G401 (cell line): ENCODE results near the gene NAT16. TPM values are rescaled to one million over a fixed set of nuclear protein-coding genes. Genes with fewer than 3 reads are reported as not detected.
"Not testable (repeated sequence)": the region's sequence is repeated elsewhere in the genome, so short reads cannot be mapped to it uniquely, and the experiment has no call there.

ENCODE experiments used
- DNase-seq: peaks from one replicate; pipeline ENCODE4 v3.0.0-alpha.2; 2015; ENCODE audit warnings: low spot score
- in situ Hi-C: cut with HindIII; loops from 2 replicates; pipeline ENCODE4 v1.10.0; 2016; ENCODE audit warnings: low sequenced_read_pairs, mixed read lengths
- total RNA-seq: library from RNA; depleted of rRNA; stranded (reverse); fragments of >200 nt; shearing (Covaris generic); gene quantifications from 2 replicates; pipeline ENCODE4 v1.2.3, GENCODE V29; 2014

NAT16 gene
- total RNA-seq, 1 experiment from 2014 or later: not detected

DNA sequence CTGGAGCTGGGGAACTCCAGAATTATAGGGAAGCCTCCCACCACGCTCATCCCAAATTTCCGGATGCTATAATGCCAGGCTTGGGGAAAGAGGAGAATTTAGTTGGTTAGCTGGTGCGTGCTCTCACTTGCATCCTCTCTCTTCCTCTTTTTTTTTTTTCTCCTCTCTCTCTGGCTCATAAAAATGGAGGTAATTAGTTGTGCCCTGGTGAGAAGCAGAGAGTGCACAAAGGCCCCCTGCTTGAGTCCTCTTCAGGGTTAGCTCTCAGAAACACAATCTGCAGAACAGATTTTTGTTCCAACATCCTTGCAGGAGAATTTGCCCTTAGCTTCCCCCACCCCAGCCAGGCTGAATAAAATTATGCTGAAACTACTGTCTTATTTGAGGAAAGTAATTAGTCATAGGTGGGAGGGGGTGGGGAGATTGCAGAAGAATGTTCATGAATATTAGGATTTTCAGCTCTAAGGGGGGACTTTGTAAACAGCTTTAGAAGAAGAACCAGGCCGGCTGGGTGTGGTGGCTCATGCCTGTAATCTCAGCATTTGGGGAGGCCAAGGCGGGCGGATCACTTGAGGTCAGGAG, 45.6 kb downstream of the NAT16 start:
- in situ Hi-C loops: no loop called here
- DNase-seq: no peak

DNA sequence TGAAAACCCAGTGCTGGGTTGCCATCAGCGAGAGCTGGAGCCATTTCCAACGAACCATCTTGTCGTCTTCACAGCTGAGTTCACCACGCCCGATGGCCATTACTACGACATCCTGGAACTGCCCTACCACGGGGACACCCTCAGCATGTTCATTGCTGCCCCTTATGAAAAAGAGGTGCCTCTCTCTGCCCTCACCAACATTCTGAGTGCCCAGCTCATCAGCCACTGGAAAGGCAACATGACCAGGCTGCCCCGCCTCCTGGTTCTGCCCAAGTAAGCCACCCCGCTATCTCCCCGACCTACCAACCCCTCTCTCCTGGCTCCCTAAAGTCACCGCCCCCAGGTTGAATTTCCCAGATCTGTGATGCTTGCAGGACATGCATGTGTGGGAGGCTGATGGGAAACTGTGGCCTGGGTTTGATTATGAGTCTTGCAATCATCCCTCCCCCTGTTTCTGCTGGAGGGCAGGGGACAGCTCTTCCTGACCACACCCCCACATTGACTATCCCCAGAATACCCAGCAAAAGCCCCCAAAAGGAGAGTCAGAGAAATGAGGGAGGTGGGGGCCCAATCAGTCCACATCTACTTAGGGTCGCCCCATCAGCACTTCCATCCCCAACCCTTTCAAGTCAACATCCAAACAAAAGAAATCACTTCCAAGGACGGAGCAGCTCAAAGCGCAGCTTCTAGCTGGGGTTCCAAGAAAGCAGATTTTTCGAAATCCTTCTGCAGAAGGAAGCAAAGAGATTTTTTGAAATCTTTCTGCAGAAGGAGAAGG, 46.3 kb downstream of the NAT16 start:
- no peak for DNase-seq
- in situ Hi-C loops: no loop called here

DNA sequence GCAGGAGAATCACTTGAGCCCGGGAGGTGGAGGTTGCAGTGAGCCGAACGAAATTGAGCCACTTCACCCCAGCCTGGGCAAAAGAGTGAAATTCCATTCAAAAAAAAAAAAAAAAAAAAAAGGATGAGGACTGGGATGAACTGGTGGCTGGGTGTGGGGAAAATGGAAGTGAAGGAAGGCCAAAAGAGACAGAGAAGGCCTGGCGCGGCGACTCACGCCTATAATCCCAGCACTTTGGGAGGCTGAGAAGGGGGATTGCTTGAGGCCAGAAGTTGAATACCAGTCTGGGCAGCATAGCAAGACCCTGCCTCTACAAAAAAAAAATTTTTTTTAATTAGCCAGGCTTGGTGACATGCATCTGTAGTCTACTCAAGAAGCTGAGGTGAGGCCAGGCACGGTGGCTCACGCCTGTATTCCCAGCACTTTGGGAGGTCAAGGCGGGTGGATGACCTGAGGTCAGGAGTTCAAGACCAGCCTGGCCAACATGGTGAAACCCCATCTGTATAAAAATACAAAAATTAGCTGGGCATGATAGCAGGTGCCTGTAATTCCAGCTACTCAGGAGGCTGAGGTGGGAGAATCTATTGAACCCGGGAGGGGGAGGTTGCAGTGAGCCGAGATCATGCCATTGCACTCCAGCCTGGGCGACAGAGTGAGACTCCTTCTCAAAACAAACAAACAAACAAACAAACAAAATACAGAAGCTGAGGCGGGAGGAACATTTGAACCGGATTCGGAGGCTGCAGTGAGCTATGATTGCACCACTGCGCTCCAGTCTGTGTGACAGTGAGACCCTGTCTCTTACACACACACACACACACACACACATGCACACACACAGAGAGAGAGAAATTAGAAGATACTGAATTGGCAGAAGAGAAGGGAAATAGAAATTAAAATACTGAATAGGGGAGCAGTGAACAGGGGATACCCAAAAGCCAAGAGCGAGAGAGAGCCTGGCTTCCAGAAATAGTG, 47.2 kb downstream of the NAT16 start:
- DNase-seq, in situ Hi-C loops: not testable (repeated sequence)

DNA sequence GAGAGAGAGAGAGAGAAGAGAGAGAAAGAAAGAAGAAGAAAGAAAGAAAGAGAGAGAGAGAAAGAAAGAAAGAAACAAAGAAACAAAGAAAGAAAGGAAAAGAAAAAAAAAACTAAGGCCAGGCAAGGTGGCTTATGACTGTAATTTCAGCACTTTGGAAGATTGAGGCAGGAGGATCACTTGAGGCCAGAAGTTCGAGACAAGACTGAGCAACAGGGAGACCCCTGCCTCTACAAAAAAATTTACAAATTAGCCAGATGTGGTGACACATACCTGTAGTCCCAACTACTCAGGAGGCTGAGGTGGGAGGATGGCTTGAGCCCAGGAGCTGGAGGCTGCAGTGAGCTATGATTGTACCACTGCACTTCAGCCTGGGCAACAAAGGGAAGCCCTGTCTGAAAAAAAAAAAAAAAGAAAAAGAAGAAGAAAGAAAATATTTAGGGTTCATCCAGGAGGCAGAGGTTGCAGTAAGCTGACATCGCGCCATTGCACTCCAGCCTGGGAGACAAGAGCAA, 50.4 kb downstream of the NAT16 start:
- in situ Hi-C loops: no loop called here
- no peak for DNase-seq

DNA sequence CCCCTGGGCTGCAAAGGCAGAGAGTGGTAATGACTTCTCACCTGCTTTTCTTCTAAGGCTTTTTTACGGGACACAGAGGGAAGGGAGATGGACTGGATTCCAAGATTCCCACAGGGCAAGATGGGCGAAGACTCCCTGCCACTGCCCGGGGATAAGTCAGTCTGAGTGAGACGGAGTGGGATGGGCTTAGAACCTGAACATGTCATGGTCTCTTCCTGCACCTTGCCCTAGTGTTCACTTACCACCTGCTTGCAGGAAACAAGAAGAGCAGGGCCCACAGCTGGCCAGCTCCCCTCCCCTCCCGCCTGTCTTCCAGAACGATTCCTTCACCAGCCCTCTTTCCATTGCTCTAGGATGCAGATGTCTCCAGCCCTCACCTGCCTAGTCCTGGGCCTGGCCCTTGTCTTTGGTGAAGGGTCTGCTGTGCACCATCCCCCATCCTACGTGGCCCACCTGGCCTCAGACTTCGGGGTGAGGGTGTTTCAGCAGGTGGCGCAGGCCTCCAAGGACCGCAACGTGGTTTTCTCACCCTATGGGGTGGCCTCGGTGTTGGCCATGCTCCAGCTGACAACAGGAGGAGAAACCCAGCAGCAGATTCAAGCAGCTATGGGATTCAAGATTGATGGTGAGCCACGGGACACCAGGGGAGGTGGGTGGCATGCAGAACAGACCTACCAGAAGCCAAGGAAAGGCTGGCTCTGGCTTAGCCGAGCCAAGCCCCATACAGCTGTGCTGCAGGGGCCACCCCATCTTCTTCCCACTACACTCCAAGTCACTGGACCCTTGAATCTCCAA, 51.9 kb downstream of the NAT16 start:
- DNase-seq: no peak

DNA sequence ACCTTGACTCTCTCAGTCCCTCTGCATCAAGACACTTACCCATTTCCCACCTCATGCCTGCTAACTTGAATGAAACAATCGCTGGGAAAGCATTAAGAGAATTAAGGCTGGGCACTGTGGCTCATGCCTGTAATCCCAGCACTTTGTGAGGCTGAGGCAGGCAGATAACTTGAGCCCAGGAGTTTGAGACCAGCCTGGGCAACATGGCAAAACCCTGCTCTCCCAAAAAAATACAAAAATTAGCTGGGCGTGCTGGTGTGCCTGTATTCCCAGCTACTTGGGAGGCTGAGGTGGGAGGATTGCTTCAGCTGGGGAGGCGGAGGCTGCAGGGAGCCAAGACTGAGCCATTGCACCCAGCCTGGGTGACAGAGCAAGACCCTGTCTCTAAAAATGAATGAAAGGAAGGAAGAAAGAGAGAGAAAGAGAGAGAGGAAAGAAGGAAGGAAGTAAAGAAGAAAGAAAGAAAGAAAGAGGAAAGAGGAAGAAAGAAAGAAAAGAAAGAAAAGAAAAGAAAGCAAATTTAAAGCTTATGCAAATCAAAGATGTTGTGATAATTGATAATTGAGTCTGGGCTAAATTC, 52.5 kb downstream of the NAT16 start:
- in situ Hi-C loops: no loop called here
- no peak for DNase-seq

More for the DNA sequence above, 51.9 kb downstream of the NAT16 start:
- in situ Hi-C loops: no loop called here

DNA sequence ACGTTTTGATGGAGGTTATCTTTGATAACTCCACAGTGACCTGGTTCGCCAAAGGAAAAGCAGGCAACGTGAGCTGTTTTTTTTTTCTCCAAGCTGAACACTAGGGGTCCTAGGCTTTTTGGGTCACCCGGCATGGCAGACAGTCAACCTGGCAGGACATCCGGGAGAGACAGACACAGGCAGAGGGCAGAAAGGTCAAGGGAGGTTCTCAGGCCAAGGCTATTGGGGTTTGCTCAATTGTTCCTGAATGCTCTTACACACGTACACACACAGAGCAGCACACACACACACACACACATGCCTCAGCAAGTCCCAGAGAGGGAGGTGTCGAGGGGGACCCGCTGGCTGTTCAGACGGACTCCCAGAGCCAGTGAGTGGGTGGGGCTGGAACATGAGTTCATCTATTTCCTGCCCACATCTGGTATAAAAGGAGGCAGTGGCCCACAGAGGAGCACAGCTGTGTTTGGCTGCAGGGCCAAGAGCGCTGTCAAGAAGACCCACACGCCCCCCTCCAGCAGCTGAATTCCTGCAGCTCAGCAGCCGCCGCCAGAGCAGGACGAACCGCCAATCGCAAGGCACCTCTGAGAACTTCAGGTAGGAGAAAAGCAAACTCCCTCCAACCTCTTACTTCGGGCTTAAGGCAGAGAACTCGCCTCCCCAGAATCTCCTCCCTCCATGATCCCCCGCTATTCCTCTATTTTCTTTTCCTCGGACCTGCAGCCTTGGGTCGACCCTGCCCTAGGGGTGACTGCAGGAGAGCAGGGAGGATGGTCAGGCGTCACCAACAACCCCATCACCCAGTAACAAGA, 53.2 kb downstream of the NAT16 start, which contains the start of gene SERPINE1:
Gene SERPINE1, plus strand, starts transcription at position 454 of the 809 bp plus-strand sequence. CDS start 1,290 bp downstream, outside the sequence.
- in situ Hi-C loops: no loop called here
- peak; percentile 65 for DNase-seq

DNA sequence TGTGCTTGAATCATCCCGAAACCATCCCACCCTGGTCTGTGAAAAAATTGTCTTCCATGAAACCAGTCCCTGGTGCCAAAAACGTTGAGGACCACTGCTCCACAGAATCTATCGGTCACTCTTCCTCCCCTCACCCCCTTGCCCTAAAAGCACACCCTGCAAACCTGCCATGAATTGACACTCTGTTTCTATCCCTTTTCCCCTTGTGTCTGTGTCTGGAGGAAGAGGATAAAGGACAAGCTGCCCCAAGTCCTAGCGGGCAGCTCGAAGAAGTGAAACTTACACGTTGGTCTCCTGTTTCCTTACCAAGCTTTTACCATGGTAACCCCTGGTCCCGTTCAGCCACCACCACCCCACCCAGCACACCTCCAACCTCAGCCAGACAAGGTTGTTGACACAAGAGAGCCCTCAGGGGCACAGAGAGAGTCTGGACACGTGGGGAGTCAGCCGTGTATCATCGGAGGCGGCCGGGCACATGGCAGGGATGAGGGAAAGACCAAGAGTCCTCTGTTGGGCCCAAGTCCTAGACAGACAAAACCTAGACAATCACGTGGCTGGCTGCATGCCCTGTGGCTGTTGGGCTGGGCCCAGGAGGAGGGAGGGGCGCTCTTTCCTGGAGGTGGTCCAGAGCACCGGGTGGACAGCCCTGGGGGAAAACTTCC, 54.0 kb downstream of the NAT16 start:
- no peak for DNase-seq
- in situ Hi-C loops: no loop called here

DNA sequence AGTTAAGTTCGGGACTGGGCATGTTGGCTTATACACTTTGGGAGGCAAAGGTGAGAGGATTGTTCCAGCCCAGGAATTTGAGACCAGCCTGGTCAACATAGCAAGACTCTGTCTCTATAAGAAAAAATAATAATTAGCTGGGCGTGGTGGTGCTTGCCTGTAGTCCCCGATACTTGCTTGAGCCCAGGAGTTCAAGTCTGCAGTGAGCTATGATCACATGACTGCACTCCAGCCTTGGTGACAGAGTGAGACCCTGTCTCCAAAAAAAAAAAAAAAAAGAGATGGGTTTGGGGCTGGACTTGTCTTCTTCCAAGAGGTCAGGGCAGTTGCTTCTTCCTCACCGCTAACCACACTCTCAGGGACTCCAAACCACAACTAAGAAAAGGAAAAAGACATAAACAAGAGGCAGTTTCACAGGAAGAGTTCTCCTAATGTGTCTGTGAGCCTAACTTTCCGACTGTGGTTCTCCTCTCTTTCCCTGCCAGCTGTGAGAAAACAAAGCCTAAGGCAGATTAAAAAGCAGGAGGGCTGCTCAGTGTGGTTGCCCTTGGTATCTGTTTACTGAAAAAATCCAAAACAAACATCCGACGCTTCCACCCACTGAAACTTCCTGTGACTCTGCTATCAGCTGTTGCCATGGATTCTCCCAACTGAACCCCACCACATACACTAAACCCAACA, 55.6 kb downstream of the NAT16 start:
- in situ Hi-C loops: no loop called here

DNA sequence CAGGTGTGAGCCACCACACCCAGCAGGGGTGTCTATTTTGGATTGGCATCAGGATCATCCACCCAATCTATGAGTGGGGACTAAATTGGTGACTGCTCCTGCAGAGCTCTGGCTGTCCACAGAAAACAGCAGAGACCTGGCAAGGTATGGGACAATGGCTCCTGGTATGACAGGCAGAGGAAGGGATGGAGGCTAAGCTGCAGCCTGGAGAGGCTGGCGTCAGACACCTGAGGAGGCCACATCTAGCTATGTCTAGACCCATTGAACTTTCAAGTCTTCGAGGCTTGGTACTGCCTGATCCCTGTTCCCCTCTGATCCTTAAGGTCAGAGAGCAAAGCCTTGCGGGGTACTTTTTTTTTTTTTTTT, 56.4 kb downstream of the NAT16 start:
- in situ Hi-C loops: no loop called here
- no peak for DNase-seq

More for the DNA sequence above, 55.6 kb downstream of the NAT16 start:
- no peak for DNase-seq

DNA sequence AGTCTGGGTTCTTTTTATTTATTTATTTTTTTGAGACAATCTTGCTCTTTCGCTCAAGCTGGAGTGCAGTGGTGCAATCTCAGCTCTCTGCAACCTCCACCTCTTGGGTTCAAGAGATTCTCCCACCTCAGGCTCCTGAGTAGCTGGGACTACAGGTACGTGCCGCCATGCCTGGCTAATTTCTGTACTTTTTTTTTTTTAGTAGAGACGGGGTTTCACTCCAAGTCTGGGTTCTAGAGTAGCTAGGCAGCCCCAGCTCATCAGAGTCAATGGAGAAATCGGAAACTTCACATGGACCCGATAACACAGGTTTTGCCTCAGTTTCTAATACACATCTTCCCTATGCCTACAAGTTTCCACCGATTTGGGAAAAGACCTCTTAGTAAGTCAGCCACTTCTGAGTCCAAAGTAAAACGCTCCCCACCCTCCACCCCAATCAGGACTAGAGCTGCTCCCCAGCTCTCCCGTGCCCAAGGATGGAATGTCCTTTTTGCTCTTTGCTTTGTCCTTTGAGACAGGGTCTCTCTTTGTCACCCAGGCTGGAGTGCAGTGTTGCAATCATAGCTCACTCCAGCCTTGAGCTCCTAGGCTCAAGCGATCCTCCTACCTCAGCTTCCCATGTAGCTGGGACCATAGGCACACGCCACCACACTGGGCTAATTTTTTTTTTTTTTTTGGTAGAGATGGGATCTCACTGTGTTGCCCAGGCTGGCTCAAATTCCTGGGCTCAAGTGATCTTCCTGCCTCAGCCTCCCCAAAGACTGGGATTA, 57.0 kb downstream of the NAT16 start:
- no peak for DNase-seq
- in situ Hi-C loops: no loop called here

DNA sequence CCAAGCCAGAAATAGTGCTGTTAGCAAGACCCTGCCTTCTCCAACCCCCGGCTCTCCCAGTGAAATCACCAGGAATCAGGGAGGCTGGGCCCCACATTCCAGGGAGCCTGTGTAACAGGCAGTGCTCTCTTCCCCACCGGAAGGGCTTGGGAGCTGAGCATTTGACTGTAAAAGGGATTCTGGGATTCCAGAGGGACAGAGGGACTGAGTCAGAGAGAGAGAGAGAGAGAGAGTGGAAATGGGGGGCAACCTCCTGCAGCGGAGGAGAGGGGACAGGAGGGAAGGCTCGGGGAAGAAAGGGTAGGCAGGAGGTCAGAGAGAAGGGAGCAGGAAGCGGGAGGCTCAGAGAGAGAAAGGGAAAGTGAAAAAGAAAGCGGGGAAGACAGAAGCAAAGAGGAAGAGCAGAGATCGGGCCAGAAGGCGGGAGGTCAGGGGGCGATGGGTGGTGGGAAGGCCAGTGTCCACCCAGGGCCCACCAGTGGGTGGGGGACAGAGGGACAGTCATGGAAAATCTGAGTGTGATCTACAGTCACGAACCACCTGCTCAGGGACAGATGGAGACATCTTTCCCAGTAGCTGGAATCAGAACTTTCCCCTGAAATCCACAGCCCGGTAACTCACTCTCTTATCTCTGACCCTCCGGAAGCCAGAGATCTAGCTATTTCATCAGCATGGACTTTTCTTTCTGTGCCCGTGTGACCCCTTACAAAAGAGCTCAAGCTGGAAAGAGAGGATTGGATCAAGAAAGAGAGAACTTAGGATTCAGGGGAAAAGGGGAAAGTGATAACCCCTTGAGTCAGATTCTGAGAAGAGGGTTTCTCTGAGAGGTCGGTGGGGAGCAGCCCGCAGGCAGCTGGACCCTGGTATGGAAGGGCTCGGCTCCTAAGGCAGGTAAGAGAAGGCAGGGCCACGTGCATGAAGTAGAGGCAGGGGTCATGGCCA, 57.8 kb downstream of the NAT16 start:
- peak; percentile 53 for DNase-seq
- in situ Hi-C loops: no loop called here

DNA sequence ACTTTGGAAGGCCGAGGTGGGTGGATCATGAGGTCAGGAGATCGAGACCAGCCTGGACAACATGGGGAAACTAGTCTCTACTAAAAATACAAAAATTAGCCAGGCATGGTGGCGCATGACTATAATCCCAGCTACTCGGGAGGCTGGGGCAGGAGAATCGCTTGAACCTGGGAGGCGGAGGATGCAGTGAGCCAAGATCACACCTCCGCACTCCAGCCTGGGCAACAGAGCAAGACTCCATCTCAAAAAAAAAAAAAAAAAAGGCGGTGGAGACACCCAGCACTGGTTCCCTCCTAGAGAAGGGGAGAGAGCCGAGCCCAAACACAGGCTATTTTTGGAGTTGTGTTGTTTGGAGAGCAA, 58.5 kb downstream of the NAT16 start:
- in situ Hi-C loops, DNase-seq: not testable (repeated sequence)
